Measurements from ENCODE around the gene SORT1.

The SORT1 gene

GRCh38 chr1:109271458-109271857 lies 126.3 kb downstream of the SORT1 start:
- no peak for FAIRE-seq

- FAIRE-seq, result no peak
Measured at GRCh38 chr1:109270623-109271317, 126.9 kb downstream of the SORT1 start.

GRCh38 chr1:109269981-109270622 lies 127.6 kb downstream of the SORT1 start:
- FAIRE-seq, result no peak

GRCh38 chr1:109269212-109269980 lies 128.3 kb downstream of the SORT1 start:
- FAIRE-seq, result no peak

GRCh38 chr1:109268431-109269211 lies 129.1 kb downstream of the SORT1 start:
- no peak for FAIRE-seq

- FAIRE-seq, result no peak
Measured at GRCh38 chr1:109267743-109268300, 129.9 kb downstream of the SORT1 start.

- no peak for FAIRE-seq
Measured at GRCh38 chr1:109266965-109267364, 130.8 kb downstream of the SORT1 start.

- FAIRE-seq, result no peak
Measured at GRCh38 chr1:109265741-109266330, 131.9 kb downstream of the SORT1 start.

GRCh38 chr1:109265016-109265415 lies 132.7 kb downstream of the SORT1 start:
- FAIRE-seq, result no peak

GRCh38 chr1:109264379-109264755 lies 133.4 kb downstream of the SORT1 start:
- no peak for FAIRE-seq

GRCh38 chr1:109263597-109264378 lies 133.9 kb downstream of the SORT1 start:
- no peak for FAIRE-seq

- no peak for FAIRE-seq
Measured at GRCh38 chr1:109263234-109263596, 134.5 kb downstream of the SORT1 start.

- no peak for FAIRE-seq
Measured at GRCh38 chr1:109262231-109263055, 135.3 kb downstream of the SORT1 start.

- no peak for FAIRE-seq
Measured at GRCh38 chr1:109261578-109261977, 136.1 kb downstream of the SORT1 start.

- no peak for FAIRE-seq
Measured at GRCh38 chr1:109261006-109261405, 136.7 kb downstream of the SORT1 start.

GRCh38 chr1:109259674-109260557 lies 137.8 kb downstream of the SORT1 start:
- no peak for FAIRE-seq
